ENCODE results near the gene LMOD2.

DNA sequence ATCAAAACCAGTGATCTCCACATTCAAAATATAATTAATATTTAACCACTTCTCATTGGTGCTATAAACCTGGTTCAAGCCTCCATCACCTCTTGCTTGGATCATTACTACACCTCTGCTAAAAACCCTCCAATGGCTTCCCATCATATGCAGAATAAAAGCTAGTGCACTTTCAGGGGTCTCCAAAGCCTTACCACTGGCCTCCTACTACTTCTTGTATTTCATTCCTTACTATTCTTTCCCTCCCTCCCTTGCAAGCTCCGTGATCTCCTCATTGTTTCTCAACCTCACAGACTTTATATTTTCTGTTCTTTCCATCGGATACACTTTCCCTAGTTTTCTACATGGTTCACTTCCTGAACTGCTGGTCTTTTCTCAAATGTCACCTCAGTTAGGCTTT is 31.5 kb downstream of the LMOD2 start:
- TF ChIP-seq, protein P1, sequence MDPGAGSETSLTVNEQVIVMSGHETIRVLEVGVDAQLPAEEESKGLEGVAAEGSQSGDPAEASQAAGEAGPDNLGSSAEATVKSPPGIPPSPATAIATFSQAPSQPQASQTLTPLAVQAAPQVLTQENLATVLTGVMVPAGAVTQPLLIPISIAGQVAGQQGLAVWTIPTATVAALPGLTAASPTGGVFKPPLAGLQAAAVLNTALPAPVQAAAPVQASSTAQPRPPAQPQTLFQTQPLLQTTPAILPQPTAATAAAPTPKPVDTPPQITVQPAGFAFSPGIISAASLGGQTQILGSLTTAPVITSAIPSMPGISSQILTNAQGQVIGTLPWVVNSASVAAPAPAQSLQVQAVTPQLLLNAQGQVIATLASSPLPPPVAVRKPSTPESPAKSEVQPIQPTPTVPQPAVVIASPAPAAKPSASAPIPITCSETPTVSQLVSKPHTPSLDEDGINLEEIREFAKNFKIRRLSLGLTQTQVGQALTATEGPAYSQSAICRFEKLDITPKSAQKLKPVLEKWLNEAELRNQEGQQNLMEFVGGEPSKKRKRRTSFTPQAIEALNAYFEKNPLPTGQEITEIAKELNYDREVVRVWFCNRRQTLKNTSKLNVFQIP (CRISPR knock-in tag; IDR thresholded peaks at IDR 0.05; ENCODE audit: borderline replicate concordance, low read depth), result no peak
- TF ChIP-seq ESRRG (CRISPR knock-in tag; IDR thresholded peaks at IDR 0.05), result no peak
- TF ChIP-seq, protein P2, sequence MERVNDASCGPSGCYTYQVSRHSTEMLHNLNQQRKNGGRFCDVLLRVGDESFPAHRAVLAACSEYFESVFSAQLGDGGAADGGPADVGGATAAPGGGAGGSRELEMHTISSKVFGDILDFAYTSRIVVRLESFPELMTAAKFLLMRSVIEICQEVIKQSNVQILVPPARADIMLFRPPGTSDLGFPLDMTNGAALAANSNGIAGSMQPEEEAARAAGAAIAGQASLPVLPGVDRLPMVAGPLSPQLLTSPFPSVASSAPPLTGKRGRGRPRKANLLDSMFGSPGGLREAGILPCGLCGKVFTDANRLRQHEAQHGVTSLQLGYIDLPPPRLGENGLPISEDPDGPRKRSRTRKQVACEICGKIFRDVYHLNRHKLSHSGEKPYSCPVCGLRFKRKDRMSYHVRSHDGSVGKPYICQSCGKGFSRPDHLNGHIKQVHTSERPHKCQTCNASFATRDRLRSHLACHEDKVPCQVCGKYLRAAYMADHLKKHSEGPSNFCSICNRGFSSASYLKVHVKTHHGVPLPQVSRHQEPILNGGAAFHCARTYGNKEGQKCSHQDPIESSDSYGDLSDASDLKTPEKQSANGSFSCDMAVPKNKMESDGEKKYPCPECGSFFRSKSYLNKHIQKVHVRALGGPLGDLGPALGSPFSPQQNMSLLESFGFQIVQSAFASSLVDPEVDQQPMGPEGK (CRISPR knock-in tag; IDR thresholded peaks at IDR 0.05; ENCODE audit: borderline replicate concordance), result no peak

Measured in SK-N-SH treated with all-trans-retinoic acid at 6 μM for 48 hours (cell line).